Measurements from ENCODE around the gene TSHZ2.
"Not testable (repeated sequence)": the region's sequence is repeated elsewhere in the genome, so short reads cannot be mapped to it uniquely, and the experiment has no call there.

Gene TSHZ2

GRCh38 chr20:53355790-53356189, 383.6 kb downstream of the TSHZ2 start:
- H3K27ac ChIP-seq, result no peak overlapping the region
- TF ChIP-seq CTCF (IDR thresholded peaks at IDR 0.05), result no peak
- TF ChIP-seq ZFX (IDR thresholded peaks at IDR 0.05; ENCODE audit: borderline replicate concordance), result no peak

GRCh38 chr20:53359425-53359824, 387.3 kb downstream of the TSHZ2 start:
- TF ChIP-seq CTCF (IDR thresholded peaks at IDR 0.05) (no peak), ZFX (IDR thresholded peaks at IDR 0.05; ENCODE audit: borderline replicate concordance) (no peak)

GRCh38 chr20:53360852-53361251, 388.7 kb downstream of the TSHZ2 start:
- TF ChIP-seq CTCF (IDR thresholded peaks at IDR 0.05), result no peak
- no peak for TF ChIP-seq ZFX (IDR thresholded peaks at IDR 0.05; ENCODE audit: borderline replicate concordance)
- H3K27ac ChIP-seq, result no peak overlapping the region

More at GRCh38 chr20:53359425-53359824, 387.3 kb downstream of the TSHZ2 start:
- H3K27ac ChIP-seq, result no peak overlapping the region

GRCh38 chr20:53362736-53363135, 390.6 kb downstream of the TSHZ2 start:
- TF ChIP-seq ZFX (IDR thresholded peaks at IDR 0.05; ENCODE audit: borderline replicate concordance) (no peak), CTCF (IDR thresholded peaks at IDR 0.05) (no peak)

GRCh38 chr20:53364646-53365045, 392.5 kb downstream of the TSHZ2 start:
- no peak overlapping the region for H3K27ac ChIP-seq
- TF ChIP-seq ZFX (IDR thresholded peaks at IDR 0.05; ENCODE audit: borderline replicate concordance) (no peak), CTCF (IDR thresholded peaks at IDR 0.05) (no peak)

More at GRCh38 chr20:53362736-53363135, 390.6 kb downstream of the TSHZ2 start:
- no peak overlapping the region for H3K27ac ChIP-seq

GRCh38 chr20:53365076-53365475, 392.9 kb downstream of the TSHZ2 start:
- no peak overlapping the region for H3K27ac ChIP-seq
- TF ChIP-seq CTCF (IDR thresholded peaks at IDR 0.05), result no peak
- TF ChIP-seq ZFX (IDR thresholded peaks at IDR 0.05; ENCODE audit: borderline replicate concordance), result no peak

GRCh38 chr20:53365539-53366075, 393.4 kb downstream of the TSHZ2 start:
- TF ChIP-seq ZFX (IDR thresholded peaks at IDR 0.05; ENCODE audit: borderline replicate concordance) (no peak), CTCF (IDR thresholded peaks at IDR 0.05) (no peak)
- H3K27ac ChIP-seq, result no peak overlapping the region

- H3K27ac ChIP-seq, result not testable (repeated sequence)
These were observed 394.8 kb downstream of the TSHZ2 start for GRCh38 chr20:53366928-53367327.
